ENCODE data around the gene BCL2L13.
A peak's percentile ranks its signal among the peaks of the same experiment; 100 is the strongest.
"Not testable (repeated sequence)": the region's sequence is repeated elsewhere in the genome, so short reads cannot be mapped to it uniquely, and the experiment has no call there.

The BCL2L13 gene, protein sequence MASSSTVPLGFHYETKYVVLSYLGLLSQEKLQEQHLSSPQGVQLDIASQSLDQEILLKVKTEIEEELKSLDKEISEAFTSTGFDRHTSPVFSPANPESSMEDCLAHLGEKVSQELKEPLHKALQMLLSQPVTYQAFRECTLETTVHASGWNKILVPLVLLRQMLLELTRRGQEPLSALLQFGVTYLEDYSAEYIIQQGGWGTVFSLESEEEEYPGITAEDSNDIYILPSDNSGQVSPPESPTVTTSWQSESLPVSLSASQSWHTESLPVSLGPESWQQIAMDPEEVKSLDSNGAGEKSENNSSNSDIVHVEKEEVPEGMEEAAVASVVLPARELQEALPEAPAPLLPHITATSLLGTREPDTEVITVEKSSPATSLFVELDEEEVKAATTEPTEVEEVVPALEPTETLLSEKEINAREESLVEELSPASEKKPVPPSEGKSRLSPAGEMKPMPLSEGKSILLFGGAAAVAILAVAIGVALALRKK

DNA sequence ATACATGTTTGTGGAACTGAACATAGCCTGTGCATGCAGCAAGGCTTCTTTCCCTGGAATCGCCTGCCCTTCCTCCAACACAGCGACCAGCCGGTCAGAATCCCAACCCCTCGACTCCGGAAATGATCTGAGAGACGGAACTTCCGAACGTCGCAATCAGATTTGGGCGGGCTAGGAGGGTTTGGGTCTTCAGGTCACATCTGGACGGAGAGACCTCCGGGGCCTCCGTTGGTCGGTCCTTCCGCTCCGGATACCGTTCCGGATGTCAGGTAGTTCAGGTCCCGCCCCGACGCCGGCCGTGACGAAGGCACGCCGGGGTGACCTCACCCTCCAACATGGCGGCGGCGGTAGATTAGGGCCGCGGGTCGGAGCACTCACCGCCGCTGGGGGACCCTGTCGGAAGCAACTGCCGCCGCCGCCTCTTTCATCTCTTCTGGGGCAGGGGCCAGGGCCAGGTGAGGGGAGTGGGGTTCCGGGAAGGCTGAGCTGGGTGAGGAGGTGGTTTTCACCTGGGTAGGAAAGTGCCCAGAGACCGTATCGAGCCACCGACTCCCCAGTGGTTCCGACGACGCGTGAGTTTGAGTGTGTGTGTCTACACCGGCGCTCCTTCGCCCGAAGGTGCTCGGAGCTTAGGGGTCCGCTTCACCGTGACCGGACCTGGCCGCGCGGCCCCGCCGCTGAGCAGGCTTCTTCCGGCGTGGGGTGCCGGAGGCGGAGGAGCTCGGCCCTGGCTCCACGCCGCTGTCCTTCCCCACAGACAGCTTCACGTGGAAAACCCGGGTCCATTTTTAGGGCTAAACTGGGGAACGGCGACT lies at the start of gene BCL2L13:
Gene BCL2L13, plus strand, starts transcription at position 326 of the 815 bp plus-strand sequence. CDS start 16,955 bp downstream, outside the sequence.
- peak; percentile 90 to 92 for DNase-seq

DNA sequence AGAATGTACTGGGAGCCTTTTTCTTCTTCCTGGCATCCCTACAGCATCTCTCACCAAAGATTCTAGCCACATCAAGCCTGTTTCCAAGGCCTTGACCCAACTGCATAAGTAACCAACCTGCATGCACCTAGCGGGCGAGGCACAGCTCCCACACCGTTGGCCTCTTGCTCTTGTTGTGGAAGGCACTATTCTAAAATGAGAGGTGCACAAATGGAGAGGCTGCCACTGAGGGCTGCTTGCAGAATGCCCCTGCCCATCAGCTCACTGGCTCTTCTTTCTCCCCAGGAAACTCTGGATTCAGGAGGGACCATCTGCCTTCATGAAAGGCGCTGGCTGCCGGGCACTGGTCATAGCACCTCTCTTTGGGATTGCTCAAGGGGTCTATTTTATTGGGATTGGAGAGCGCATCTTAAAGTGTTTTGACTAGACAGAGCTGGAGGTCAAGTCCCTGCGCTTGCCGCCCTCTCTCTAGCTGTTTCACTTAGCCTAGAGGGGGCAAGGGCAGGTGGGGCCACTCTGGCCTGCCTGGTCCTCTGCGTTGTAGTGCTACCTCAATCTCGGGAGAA lies 48.7 kb upstream of the BCL2L13 start:
- DNase-seq = no peak

DNA sequence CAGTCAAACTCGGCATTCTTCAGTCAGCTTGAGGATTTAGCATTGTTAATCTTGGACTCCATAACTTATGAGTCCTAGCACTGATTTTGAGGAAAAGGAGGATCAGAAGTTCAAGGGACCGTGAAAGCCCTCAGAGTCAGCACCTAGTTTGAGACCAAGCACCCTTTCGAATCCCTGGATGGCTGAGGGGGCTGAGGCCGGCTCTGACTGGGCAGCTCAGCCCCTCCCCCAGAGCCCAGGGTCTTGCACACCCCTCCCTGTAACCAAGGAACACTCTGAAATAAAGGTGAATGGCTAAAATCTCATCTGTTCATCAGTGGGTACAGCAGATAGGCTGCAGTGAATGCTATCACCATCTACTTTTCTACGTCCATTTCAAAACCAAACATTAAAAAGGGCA lies 48.0 kb upstream of the BCL2L13 start:
- DNase-seq = no peak

DNA sequence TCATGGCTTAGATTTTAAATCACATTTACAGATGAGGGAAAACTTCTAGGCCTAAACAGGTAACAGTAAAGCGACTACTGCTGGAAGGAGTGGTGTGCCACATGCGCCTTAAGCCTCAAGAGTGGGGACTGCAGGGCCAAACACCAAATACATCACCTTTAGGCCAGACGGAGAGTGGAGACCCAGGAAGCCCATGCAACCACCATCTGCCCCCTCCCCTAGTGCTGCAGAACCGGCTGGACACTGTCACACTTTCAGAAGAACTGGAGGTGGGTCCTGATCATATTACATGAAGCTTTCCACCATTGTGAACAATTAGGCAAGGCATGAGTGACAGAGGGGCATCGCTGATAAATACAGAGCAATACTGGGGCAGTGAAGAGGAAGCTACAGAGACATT lies 46.4 kb upstream of the BCL2L13 start:
- DNase-seq = no peak

DNA sequence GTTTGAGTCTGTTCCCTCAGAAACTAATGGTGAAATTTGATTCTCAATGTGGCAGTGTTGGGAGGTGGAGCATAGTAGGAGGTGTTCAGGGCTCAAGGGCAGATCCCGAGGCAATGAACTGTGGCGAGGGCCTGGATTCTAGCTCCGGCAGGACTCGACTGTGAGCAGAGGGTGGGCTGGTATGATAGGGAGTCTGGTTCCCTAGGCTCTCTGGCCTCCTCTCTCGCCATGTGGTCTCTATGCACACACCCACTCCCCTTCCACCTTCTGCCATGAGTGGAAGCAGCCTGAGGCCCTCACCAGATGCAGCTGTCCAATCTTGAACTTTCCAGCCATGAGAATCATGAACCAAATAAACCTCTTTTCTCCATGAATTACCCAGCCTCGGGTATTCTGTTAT lies 42.3 kb upstream of the BCL2L13 start:
- DNase-seq = no peak

DNA sequence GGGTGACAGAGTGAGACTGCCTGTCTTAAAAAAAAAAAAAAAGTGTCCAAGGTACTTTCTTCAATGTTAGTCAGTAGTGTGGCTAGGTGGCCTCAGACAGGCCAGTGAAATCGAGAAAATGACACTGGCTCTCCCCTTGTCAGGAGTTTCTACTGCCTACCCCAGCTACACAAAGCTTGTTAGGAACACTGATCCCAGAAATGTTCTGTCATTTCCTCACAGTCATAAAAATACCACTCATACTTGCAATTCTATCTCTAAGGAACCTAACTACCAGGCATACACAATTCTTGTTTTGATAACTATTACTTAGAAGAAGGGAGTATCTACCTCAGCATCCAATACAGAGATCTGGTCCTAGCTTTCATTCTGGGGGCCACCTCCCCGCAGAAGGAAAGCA lies 41.3 kb upstream of the BCL2L13 start:
- no peak for DNase-seq

DNA sequence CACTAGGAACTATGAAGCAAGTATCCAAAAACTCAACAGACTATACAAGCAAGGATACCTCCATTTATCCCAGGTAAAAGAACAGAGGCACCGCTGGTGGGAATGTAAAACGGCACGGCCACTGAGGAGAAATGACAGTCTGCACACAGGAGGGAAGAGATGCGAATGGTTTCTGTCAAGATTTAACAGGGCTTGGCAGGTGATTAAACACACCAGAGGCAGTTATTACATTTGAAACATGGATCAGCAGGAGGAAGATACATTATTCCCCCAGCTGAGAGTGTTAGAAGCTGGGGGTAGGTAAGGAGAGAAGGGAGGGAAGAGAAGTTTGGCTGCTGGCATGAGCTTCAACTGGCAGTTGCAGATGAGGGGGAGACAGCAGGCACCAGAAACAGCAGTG lies 40.2 kb upstream of the BCL2L13 start:
- DNase-seq = no peak

DNA sequence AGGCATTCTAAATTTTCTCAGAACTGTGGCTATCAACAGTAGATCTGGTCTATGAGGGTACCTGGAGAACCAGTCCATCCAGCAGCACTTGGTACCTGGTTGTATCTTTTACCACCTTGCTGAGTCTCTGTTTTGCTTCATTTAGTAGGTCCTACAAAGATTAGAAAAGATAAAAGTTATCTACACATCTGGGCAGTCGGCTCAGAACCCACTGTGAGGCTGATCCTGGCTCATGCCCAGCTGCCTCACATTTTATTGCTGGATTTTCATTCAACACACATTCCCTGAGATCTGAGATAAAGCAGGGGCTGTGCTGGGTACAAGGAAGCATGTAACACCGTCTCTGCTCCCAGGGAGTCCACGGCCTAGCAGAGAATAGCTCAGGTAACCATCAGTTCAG lies 37.5 kb upstream of the BCL2L13 start:
- no peak for DNase-seq

DNA sequence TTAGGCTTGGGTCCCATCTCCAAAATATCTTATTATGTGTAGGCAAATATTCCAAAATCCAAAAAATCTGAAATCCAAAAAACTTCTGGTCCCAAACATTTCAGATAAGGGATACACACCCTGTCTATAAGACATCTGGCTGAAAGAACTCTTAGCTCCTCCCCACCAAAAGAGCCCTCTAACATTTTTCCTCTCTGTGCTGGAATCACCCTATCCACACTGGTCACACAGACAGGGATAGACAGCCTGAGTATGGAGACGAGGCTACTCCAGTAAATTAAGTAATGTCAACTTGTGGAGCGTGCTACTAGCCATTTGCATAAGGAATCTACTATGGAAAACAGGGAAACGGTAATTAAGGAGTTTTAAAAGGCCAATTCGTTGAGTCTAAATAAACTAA lies 34.9 kb upstream of the BCL2L13 start:
- no peak for DNase-seq

DNA sequence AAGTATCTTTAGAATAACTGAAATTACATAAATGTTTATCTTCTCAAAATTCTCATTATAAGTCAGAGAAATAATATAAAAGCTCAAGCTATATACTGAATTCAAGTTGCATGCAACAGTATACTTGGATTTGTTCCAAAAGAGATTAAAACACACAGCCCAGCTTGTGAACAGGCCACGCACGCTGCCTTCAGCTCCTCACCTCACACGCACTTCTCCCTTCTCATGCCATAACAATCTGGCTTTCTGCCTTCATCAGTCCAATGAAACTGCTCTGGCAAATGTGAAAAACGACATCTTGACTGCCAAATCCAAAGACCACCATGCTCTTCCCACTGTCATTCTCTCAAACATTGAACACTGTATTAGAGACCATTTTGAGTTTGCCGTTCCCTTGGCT lies 32.1 kb upstream of the BCL2L13 start:
- no peak for DNase-seq

DNA sequence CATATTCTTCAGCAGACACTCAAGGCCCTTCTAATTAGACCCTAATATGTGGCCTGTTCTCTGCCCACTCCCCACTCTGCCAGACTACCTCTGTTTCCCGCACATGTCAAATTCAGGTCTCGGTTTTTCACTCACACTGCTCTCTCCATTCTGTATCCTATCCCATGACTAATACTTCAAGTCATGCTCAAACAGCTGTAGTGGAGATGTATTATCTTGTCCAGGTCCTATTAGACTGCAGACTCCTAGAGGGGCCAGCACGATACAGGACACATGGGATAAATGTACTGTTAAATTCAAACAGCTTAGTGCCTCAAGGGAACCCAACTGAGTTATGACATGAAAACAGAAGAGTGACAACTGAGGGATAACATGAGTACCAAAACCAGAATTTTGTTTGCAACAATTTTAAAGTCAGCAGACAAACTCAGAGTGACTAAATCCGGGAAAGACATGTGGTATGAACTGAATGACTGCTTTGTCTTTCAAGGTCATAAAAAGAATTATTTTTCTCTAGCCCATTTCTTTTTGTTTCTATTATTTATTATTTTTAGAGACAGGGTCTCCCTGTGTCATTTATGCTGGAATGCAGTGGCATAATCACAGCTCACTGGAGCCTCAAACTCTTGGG lies 30.6 kb upstream of the BCL2L13 start:
- DNase-seq = no peak

DNA sequence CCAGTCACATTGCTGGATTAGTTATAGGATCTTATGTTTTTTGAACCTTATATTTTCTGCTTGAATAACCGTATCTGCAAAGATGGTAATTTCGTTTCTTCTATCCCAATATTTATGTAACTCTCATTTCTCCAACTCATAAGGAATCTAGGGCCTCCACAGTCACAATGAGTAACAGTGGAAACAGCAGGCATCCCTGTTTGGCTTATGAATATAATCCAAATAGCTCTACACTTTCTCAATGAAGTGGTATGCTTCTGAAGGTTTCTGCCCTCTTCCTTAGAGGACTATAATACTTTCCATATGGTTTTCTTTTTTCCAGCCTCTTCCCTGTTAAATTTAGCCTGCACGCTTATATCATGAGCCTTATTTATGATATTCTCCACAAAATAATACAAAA lies 26.5 kb upstream of the BCL2L13 start:
- DNase-seq = no peak

DNA sequence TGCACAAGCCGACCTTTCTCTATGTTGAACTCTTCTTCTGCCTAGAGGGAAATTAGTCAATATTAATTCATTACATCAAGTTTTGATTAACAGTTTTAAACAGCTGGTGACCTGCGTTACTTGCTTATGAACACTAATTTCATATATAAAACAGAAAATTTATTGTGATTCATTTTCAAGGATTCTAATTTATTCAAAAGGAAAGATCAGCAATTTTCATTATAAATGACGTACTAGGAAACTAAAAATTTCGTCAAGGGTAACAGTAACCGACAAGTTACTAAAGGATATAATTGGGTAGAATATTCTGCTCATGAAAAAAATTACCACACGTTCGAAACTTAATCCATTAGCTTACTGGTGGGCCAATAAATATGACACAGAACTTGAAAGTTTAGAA lies 25.3 kb upstream of the BCL2L13 start:
- DNase-seq = no peak

DNA sequence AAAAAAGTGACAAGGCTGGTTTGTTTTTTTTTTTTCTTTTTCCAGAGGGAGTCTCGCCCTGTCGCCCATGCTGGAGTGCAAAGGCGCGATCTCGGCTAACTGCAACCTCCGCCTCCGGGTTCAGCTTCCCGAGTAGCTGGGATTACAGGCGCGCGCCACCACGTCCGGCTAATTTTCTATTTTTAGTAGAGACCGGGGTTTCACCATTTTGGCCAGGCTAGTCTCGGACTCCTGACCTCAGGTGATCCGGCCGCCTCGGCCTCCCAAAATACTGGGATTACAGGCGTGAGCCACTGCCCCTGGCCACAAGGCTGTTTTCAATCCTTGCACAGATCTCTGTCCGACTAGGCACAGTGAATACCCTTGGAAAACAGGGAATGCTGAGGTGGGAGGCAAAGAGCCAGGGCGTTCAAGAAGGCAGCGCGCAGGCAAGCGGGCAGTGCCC lies 10.6 kb upstream of the BCL2L13 start:
- no peak for DNase-seq

DNA sequence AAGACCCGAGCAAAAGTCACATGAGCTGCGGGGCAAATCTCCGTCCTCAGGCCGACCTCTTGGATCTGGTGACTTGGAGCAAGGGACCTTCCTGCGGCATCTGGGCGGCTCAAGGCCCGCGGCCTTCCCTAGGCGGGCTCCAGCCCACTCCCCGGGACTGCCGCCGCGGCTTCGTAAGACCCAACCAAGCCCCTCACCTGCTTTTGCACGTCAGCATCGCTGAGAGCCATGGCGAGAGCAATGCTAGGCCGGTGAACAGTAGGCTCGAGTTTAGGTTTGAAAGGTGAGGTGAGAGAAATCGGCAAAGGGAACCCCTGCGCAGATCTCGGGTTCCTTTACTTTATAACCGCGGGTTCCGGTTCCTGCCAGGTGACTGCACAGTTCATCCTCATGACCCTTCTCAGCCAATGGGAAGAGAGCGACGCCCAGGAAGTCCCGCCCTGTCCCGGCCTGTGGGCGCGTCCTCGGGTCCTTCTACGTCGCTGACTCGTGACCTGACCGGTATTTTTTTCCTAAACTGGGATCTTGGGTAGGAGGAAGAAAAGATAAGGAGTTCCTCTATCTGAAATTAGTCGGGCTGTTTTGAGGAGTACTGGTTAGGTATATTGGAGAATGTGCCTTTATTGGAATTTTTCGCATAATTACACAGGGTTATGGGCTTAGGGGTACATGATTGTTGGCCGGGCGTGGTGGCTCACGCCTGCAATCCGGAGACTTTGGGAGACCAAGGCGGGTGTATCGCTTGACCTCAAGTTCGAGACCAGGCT lies 10.0 kb upstream of the BCL2L13 start, which contains the start of gene ATP6V1E1:
Gene ATP6V1E1, minus strand, starts transcription at position 344 of the 767 bp plus-strand sequence. Its CDS starts 114 bp downstream, at position 230.
- peak; percentile 94 to 97 for DNase-seq

DNA sequence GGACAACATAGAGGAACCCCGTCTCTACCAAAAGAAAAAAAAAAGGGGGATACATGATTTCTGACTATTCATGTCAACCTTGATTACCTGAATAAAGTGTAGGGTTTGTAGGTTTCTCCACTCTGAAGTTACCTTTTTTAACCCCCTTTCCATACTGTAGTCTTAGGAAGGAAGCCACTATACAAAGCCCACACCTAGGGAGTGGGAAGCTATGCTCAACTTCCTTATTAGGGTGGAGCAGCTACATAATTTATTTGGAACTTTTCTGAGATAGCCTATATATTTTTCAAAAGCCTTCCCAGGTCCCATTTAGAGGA lies 9.4 kb upstream of the BCL2L13 start:
- no peak for DNase-seq

DNA sequence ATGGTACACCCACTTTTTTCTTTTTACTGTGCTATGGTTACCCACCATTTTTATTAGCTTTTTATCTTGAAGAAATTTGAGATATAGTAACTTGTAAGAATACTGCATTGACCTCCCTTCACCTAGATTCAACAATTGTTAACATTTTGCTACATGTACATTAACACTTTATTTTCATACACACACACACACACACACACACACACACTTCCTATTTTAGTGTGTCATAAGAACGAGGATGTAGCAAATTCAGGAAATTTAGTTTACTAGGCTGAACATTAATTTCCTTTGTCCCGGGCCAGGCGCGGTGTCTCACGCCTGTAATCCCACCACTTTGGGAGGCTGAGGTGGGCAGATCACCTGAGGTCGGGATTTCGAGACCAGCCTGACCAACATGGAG lies 8.9 kb upstream of the BCL2L13 start:
- DNase-seq = no peak

DNA sequence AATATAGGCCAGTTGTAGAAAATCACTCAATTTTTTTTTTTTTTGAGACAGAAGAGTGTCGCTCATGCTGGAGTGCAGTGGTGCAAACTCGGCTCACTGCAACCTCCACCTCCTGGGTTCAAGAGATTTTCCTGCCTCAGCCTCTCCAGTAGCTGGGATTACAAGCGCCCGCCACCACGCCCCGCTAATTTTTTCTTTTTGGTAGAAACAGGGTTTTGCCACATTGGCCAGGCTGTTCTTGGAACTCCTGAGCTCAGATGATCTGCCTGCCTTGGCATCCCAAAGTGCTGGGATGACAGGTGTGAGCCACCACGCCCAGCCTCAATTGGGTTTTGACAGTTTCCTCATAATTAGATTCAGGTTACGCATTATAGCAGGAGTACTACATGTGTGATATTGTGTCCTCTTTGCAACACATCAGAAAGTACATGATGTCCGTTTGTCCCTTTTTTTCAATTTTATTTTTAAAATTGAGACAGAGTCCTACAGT lies 7.4 kb upstream of the BCL2L13 start:
- no peak for DNase-seq

DNA sequence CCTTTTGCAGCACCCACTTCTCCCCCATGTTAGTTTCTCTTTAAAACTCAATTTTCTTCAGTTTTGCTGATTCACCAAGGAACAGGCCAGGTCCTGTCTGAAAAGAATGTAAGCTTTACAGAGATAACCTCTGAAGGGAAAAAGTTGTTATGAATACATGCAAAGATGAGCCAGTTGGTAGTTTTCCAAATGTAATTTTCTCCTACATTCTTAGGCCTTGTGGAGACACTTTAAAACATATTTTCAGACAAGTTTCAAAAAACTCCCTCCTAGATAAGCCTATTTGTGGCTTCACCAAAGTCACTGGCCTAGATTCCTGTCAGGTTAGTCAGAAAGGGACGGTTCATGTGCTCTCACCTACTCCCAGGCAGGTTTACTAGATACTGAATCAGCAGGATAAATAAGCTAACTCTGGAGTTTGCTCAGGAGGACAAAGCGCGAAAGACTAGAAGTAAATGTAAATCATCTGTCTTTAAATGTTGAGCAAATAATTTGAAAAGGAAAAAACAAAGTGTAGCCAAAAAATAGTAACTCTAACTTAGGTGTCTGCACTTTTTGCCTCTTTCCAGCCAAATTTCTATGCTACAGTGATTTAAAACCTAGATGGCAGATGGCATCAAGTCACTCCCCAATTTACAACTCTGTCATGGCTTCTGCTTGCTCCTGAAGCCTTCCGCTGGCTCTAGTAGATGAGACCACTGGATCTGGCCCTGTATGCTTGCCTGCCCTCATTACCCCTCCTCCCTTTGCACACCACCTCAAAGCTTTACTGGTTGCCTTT lies 5.2 kb upstream of the BCL2L13 start:
- no peak for DNase-seq

DNA sequence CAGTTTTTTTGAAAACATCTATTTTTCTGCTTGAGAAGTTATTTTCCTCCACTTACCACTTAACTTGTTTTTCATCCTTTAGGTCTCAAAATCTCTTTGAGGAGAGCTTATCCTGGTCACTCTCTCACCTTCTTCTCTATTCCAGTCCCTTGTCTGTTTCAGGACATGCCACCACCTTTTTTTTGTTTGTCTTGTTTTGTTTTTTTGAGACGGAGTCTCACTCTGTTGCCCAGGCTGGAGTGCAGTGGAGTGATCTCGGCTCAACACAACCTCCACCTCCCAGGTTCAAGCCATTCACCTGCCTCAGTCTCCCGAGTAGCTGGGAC lies 4.6 kb upstream of the BCL2L13 start:
- no peak for DNase-seq

DNA sequence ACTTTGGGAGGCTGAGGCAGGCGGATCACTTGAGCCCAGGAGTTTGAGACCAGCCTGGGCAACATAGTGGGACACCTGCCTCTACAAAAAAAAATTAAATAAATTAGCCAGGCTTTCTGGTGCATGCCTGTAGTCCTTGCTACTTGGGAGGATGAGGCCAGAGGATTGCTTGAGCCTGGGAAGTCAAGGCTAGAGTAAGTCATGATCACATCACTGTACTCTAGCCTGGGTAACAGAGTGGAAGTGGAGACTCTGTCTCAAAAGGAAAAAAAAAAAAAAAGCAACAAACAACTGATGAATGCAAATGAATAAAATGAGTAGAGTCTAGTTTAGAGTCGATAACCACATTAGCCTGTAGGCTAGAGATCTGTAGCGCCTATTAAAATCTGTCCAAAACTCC lies 3.9 kb upstream of the BCL2L13 start:
- DNase-seq = no peak

DNA sequence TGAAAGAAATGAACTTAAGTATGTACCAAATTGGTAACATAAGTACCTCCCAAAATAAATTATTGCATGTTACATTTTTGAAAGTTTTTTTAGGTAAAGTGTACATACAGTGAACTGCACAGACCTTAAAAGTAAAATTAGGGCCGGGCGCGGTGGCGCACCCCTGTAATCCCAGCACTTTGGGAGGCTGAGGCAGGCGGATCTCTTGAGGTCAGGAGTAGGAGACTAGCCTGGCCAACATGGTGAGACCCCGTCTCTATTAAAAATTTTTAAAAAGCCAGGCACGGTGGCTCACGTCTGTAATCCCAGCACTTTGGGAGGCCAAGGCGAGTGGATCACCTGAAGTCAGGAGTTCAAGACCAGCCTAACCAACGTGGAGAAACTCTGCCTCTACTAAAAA lies 1.7 kb upstream of the BCL2L13 start:
- not testable (repeated sequence) for DNase-seq
